Osteoblast (primary cell): ENCODE data around the gene SLC2A9. TPM values are rescaled to one million over a fixed set of nuclear protein-coding genes. Genes with fewer than 3 reads are reported as not detected.

ENCODE experiments used
- DNase-seq: peaks from one replicate; pipeline ENCODE4 v3.0.0; 2011; ENCODE audit warnings: low spot score, mixed read lengths; ENCODE audit not compliant: insufficient read length; ENCODE audit errors: missing footprints
- H2AFZ ChIP-seq: 2 replicates; pipeline ENCODE4 v1.6.0; 2011; ENCODE audit warnings: mild to moderate bottlenecking, low read length
- H3K27ac ChIP-seq: 2 replicates; pipeline ENCODE4 v1.5.1; 2011; ENCODE audit warnings: mild to moderate bottlenecking, low read depth, low read length, moderate library complexity
- H3K27me3 ChIP-seq: 2 replicates; pipeline ENCODE4 v1.6.0; 2012; ENCODE audit warnings: mild to moderate bottlenecking, control low read depth, inconsistent platforms, low read length, moderate library complexity; ENCODE audit not compliant: insufficient read depth
- H3K36me3 ChIP-seq: 2 replicates; pipeline ENCODE4 v1.5.1; 2011; ENCODE audit warnings: mild to moderate bottlenecking, low read length, control low read depth, moderate library complexity; ENCODE audit not compliant: insufficient read depth
- H3K4me1 ChIP-seq: 2 replicates; pipeline ENCODE4 v1.5.1; 2011; ENCODE audit warnings: mild to moderate bottlenecking, low read length, control low read depth, moderate library complexity; ENCODE audit not compliant: insufficient read depth
- H3K4me2 ChIP-seq: 2 replicates; pipeline ENCODE4 v1.6.0; 2011; ENCODE audit warnings: mild to moderate bottlenecking, low read length; ENCODE audit not compliant: insufficient read depth
- H3K4me3 ChIP-seq: fragments of 200-600 bp; sonication (generic); 3 replicates; pipeline ENCODE4 v1.5.1; 2012; ENCODE audit warnings: mild to moderate bottlenecking, low read length, inconsistent platforms; ENCODE audit not compliant: insufficient read depth
- H3K79me2 ChIP-seq: 2 replicates; pipeline ENCODE4 v1.6.0; 2012; ENCODE audit warnings: mild to moderate bottlenecking, low read length, control low read depth, inconsistent platforms; ENCODE audit not compliant: insufficient read depth
- H3K9me3 ChIP-seq: 2 replicates; pipeline ENCODE4 v1.5.1; 2011; ENCODE audit warnings: low read depth, low read length, control low read depth
- H4K20me1 ChIP-seq: 2 replicates; pipeline ENCODE4 v1.6.0; 2012; ENCODE audit warnings: mild to moderate bottlenecking, low read length, control low read depth; ENCODE audit not compliant: insufficient read depth
- total RNA-seq: library from RNA; depleted of rRNA; stranded (reverse); fragments of >200 nt; gene quantifications from 2 replicates; pipeline ENCODE4 v1.2.3, GENCODE V29; 2012
- TF ChIP-seq, protein P1 (sequence below): IDR thresholded peaks from 2 replicates; pipeline ENCODE4 v1.5.1; 2011; ENCODE audit warnings: mild to moderate bottlenecking, low read depth, low read length, moderate library complexity; ENCODE audit errors: extremely low read depth

SLC2A9 gene
- total RNA-seq, 1 donor, result 2.5 TPM

DNA sequence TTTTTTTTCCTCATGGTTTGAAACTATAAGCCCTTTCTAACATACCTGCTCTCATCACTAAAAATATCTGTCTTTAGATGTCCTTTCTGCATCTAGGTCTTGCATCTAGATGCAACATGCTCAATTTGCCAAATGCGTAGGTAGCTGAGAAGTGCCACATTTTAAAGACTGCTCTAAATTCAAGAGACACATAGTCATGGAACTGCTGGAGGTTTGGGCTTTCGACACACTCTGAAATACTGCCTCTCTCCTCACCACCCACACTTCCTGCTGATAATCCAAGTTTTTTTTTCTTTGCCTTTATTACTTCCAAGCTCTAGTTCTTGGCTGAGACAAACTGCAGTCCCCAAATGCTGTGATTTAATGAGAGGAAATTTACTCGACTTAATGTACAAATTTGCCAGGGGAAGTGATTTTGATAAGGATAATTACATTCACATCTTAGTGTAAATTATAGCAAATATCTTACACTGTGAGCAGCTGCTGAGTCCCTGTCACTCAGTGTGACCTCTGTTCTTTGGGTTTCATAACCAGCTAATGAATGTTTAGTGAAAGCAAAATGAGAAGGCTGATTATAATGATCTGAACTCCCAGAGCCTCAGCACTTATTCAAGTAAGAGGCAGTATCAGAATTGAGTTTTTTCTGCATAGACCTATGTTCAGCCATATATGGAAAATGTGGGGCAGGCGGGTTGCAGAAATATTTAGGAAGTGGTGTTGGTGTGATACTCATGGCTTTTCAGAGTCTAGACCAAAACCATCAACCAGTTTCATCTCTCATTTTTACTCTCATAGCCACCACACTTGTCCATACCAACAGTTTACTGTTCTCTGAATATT, 208.6 kb downstream of the SLC2A9 start:
- no peak for DNase-seq
- no peaks in the 10 kb centered on the region for H3K27me3 ChIP-seq
- H3K79me2 ChIP-seq, result no peaks in the 10 kb centered on the region
- no peak overlapping the region for H3K27ac ChIP-seq
- no peaks in the 10 kb centered on the region for H3K36me3 ChIP-seq
- no peaks in the 10 kb centered on the region for H3K9me3 ChIP-seq
- no peak overlapping the region for H3K4me3 ChIP-seq
- H4K20me1 ChIP-seq, result no peaks in the 10 kb centered on the region
- no peaks in the 10 kb centered on the region for H3K4me1 ChIP-seq
- no peak overlapping the region for H2AFZ ChIP-seq
- TF ChIP-seq, protein P1, sequence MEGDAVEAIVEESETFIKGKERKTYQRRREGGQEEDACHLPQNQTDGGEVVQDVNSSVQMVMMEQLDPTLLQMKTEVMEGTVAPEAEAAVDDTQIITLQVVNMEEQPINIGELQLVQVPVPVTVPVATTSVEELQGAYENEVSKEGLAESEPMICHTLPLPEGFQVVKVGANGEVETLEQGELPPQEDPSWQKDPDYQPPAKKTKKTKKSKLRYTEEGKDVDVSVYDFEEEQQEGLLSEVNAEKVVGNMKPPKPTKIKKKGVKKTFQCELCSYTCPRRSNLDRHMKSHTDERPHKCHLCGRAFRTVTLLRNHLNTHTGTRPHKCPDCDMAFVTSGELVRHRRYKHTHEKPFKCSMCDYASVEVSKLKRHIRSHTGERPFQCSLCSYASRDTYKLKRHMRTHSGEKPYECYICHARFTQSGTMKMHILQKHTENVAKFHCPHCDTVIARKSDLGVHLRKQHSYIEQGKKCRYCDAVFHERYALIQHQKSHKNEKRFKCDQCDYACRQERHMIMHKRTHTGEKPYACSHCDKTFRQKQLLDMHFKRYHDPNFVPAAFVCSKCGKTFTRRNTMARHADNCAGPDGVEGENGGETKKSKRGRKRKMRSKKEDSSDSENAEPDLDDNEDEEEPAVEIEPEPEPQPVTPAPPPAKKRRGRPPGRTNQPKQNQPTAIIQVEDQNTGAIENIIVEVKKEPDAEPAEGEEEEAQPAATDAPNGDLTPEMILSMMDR, result no peak
- H3K4me2 ChIP-seq, result no peak overlapping the region

DNA sequence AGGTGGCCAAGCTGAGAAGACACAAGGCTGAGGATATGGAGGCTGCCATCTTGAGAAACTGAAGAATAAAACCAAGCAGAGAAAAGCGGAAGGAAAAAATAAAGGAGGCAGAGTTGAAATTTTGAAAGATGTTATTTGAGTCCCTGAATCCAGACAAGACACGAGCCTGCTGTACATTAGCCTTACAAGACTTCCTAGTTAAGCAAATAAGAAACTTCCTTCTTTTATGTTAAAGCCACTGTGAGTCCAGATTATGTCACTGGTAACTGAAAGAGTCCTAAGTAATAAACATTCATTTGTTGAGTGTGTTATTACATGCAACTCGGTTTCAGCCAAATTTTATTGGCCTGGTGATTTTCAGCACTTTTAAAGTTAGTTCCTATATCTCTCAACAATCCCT, 209.5 kb downstream of the SLC2A9 start:
- H3K4me1 ChIP-seq, result no peaks in the 10 kb centered on the region
- no peak overlapping the region for H3K27ac ChIP-seq
- H4K20me1 ChIP-seq, result no peaks in the 10 kb centered on the region
- H3K36me3 ChIP-seq, result no peaks in the 10 kb centered on the region
- H3K4me2 ChIP-seq, result no peak overlapping the region
- no peak for DNase-seq
- no peak overlapping the region for H3K4me3 ChIP-seq
- no peaks in the 10 kb centered on the region for H3K9me3 ChIP-seq
- H3K27me3 ChIP-seq, result no peaks in the 10 kb centered on the region
- H3K79me2 ChIP-seq, result no peaks in the 10 kb centered on the region
- H2AFZ ChIP-seq, result no peak overlapping the region
- TF ChIP-seq, protein P1, result no peak

DNA sequence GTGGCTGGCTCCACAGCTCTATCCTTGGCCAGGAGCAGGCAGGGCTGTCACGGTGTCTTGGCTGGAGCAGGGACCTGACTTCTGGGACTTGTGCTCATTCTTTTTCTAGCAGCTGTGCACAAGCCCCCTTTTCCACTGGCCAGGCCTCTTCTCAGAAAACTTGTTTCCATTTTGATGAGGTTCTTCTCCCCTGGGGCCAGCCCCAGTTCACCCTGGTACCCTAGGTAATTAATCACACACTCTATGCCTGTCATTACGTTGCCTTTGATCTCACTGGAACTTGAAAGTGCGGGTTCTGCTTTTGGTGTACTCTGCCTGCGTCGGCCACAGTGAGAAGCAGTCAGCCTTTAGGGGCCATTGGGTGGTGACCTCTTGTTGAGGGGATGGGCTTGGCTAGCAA, 213.2 kb downstream of the SLC2A9 start:
- Histone ChIP-seq H3K27ac (no peak overlapping the region), H3K9me3 (no peaks in the 10 kb centered on the region), H3K4me3 (no peak overlapping the region), H3K4me1 (no peaks in the 10 kb centered on the region), H2AFZ (no peak overlapping the region), H3K27me3 (no peaks in the 10 kb centered on the region), H4K20me1 (no peaks in the 10 kb centered on the region), H3K36me3 (no peaks in the 10 kb centered on the region), H3K79me2 (no peaks in the 10 kb centered on the region), H3K4me2 (no peak overlapping the region)
- DNase-seq, result no peak
- TF ChIP-seq, protein P1, result no peak

DNA sequence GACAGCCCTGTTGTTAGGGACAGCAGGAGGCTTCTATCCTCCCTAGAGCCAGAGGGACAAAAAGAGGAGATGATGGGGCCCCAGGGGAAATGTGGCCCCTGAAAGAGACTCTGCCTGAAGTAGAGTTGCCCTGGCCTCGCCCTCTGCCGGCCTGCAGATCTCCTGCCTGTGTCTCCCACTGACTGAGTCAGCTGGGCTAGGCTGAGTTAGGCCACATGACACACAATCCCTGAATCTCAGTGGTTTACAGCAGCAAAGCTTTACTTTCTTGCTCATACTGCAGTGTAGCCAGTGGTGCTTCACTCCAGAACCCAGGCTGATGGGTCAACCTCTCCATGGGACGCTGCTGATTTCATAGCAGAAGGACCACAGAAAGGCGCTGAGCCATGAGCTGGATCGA, 216.4 kb downstream of the SLC2A9 start:
- Histone ChIP-seq H2AFZ (no peak overlapping the region), H3K36me3 (no peaks in the 10 kb centered on the region), H3K4me1 (no peaks in the 10 kb centered on the region), H3K9me3 (no peaks in the 10 kb centered on the region), H4K20me1 (no peaks in the 10 kb centered on the region), H3K27me3 (no peaks in the 10 kb centered on the region), H3K4me3 (no peak overlapping the region), H3K4me2 (no peak overlapping the region), H3K79me2 (no peaks in the 10 kb centered on the region), H3K27ac (no peak overlapping the region)
- DNase-seq, result no peak
- TF ChIP-seq, protein P1, result no peak
